Left lung (tissue), 10 donors: ENCODE data around the gene ZKSCAN3. TPM values are rescaled to one million over a fixed set of nuclear protein-coding genes. Genes with fewer than 3 reads are reported as not detected.

Experiments
- ATAC-seq: fragments of 200-7000 bp; cut with Tn5 transposase; one replicate; pipeline ENCODE4 v1.9.1; 2020; ENCODE audit warnings: moderate library complexity
- DNase-seq, 4 donors: peaks; one replicate each; pipeline ENCODE4 v3.0.0-alpha.2; 2013 to 2020
- H3K27ac ChIP-seq, 2 donors: fragments of 200-600 bp; sonication (generic) in 1 of 2; one replicate each; pipeline versions ENCODE4 v1.5.0 to v1.8.0; 2020 to 2021
- H3K27me3 ChIP-seq, 2 donors: fragments of 200-600 bp; sonication (generic) in 1 of 2; one replicate each; pipeline versions ENCODE4 v1.5.0 to v1.8.0; 2020 to 2021
- H3K36me3 ChIP-seq, 2 donors: fragments of 200-600 bp; sonication (generic) in 1 of 2; one replicate each; pipeline versions ENCODE4 v1.5.0 to v1.8.0; 2020 to 2021
- H3K4me1 ChIP-seq, 2 donors: fragments of 200-600 bp; one replicate each; pipeline ENCODE4 v1.8.0; 2021
- H3K4me3 ChIP-seq, 2 donors: fragments of 200-600 bp; sonication (generic) in 1 of 2; one replicate each; pipeline versions ENCODE4 v1.5.0 to v1.8.0; 2020 to 2021; ENCODE audit warnings: mild to moderate bottlenecking in 1 of 2
- H3K9me3 ChIP-seq, 2 donors: fragments of 200-600 bp; sonication (generic) in 1 of 2; one replicate each; pipeline versions ENCODE4 v1.5.0 to v1.8.0; 2020 to 2021
- CTCF ChIP-seq, 2 donors: fragments of 200-600 bp; sonication (generic) in 1 of 2; IDR thresholded peaks; one replicate each; pipeline versions ENCODE4 v1.5.0 to v1.8.0; 2021; ENCODE audit warnings: antibody characterized with exemption in 2 of 2
- intact Hi-C, 2 donors: fragments of 100-400 bp; cut with DNase I; formaldehyde crosslinking; loops; one replicate each; pipeline versions ENCODE4 v1.11.2 to v1.14.2; 2022
- polyA plus RNA-seq, 6 donors: library from polyadenylated mRNA; unstranded; fragments of 120-200 nt; gene quantifications; one replicate each; pipeline ENCODE4 v1.2.1, GENCODE V29; 2013; ENCODE audit not compliant: insufficient read length in 6 of 6
- total RNA-seq, 2 donors: library from RNA; stranded (reverse); fragmentation: NEBNext Ultra II Directional; extraction: Animal tissue kit (Norgen Biotek cat#: 25700); gene quantifications; one replicate each; pipeline ENCODE4 v1.2.1, GENCODE V29; 2021
- donor health status: DM: no; HTN: yes; CAD: no.
- donor health status: DM: no; HTN: no; CAD: no.

Gene ZKSCAN3
- total and polyA plus RNA-seq, 8 donors: 7.0 to 15.7 (median 13.3) TPM

- intact Hi-C loops: no loop called here
- Histone ChIP-seq H3K4me3 (no peak overlapping the region), H3K27me3 (peaks cover 0 to under 1% of the 10 kb centered on the region in 2 donors), H3K9me3 (peaks cover 0 to 13% of the 10 kb centered on the region in 2 donors), H3K27ac (no peak overlapping the region), H3K36me3 (no peaks in the 10 kb centered on the region), H3K4me1 (peaks cover 0 to 9% of the 10 kb centered on the region in 2 donors)
- TF ChIP-seq CTCF (IDR thresholded peaks at IDR 0.05): no peak
- ATAC-seq: no peak
- DNase-seq: no peak
Measured at GRCh38 chr6:28340310-28341095, 9.2 kb upstream of the ZKSCAN3 start.

GRCh38 chr6:28343898-28344677, 5.7 kb upstream of the ZKSCAN3 start:
- no peak overlapping the region for H3K27ac ChIP-seq
- ATAC-seq (no peak), DNase-seq (no peak)
- intact Hi-C loops: no loop called here
- TF ChIP-seq CTCF (IDR thresholded peaks at IDR 0.05): no peak
- H3K27me3 ChIP-seq: peaks cover 0 to 8% of the 10 kb centered on the region in 2 donors
- no peak overlapping the region for H3K4me3 ChIP-seq
- H3K4me1 ChIP-seq: no peaks in the 10 kb centered on the region
- H3K9me3 ChIP-seq: peaks cover 0 to 13% of the 10 kb centered on the region in 2 donors
- H3K36me3 ChIP-seq: no peaks in the 10 kb centered on the region

- no peaks in the 10 kb centered on the region for H3K36me3 ChIP-seq
- intact Hi-C loops: no loop called here
- DNase-seq (no peak), ATAC-seq (no peak)
- no peak for TF ChIP-seq CTCF (IDR thresholded peaks at IDR 0.05)
- H3K27ac ChIP-seq: no peak overlapping the region
- H3K9me3 ChIP-seq: peaks cover 0 to 11% of the 10 kb centered on the region in 2 donors
- H3K27me3 ChIP-seq: peaks cover 0 to 8% of the 10 kb centered on the region in 2 donors
- H3K4me3 ChIP-seq: no peak overlapping the region
- H3K4me1 ChIP-seq: peaks cover 0 to 2% of the 10 kb centered on the region in 2 donors
Measured at GRCh38 chr6:28345201-28345600, 4.5 kb upstream of the ZKSCAN3 start.

GRCh38 chr6:28347119-28347518, 2.6 kb upstream of the ZKSCAN3 start:
- Histone ChIP-seq H3K36me3 (no peaks in the 10 kb centered on the region), H3K27ac (no peak overlapping the region), H3K4me1 (peaks cover 7 to 21% of the 10 kb centered on the region in 2 donors), H3K9me3 (no peaks in the 10 kb centered on the region), H3K27me3 (peaks cover 0 to 8% of the 10 kb centered on the region in 2 donors), H3K4me3 (no peak overlapping the region)
- intact Hi-C loops: no loop called here
- DNase-seq: no peak
- no peak for ATAC-seq
- no peak for TF ChIP-seq CTCF (IDR thresholded peaks at IDR 0.05)

- Histone ChIP-seq H3K27ac (peak overlapping the region; percentile 74 to 81), H3K27me3 (peaks cover 0 to 8% of the 10 kb centered on the region in 2 donors), H3K9me3 (no peaks in the 10 kb centered on the region), H3K4me3 (peak overlapping the region; percentile 54 to 71), H3K36me3 (no peaks in the 10 kb centered on the region), H3K4me1 (peaks cover 7 to 21% of the 10 kb centered on the region in 2 donors)
- no peak for TF ChIP-seq CTCF (IDR thresholded peaks at IDR 0.05)
- ATAC-seq (no peak), DNase-seq (no peak)
- intact Hi-C loops: no loop called here
Measured at GRCh38 chr6:28349344-28349891, 329 bp upstream of the ZKSCAN3 start.
